ENCODE results near the gene VEGFA. TPM values are rescaled to one million over a fixed set of nuclear protein-coding genes. Genes with fewer than 3 reads are reported as not detected.

Gene VEGFA
- polyA plus RNA-seq, 1 donor from 2014 or later, result 7.3 TPM

GRCh38 chr6:43749461-43749860 is 20.6 kb upstream of the VEGFA start:
- Histone ChIP-seq H3K4me2 (ENCODE audit: low read length) (no peak overlapping the region), H3K9me2 (ENCODE audit: insufficient read depth, low read length) (no peaks in the 10 kb centered on the region), H3K79me2 (replicated peaks; ENCODE audit: insufficient read depth, low read length) (no peaks in the 10 kb centered on the region), H3K27ac (ENCODE audit: low read length) (no peak overlapping the region), H3K36me3 (ENCODE audit: insufficient read depth, low read length) (no peaks in the 10 kb centered on the region), H3K9me3 (ENCODE audit: low read length) (no peaks in the 10 kb centered on the region), H4K20me1 (ENCODE audit: insufficient read depth) (no peaks in the 10 kb centered on the region), H3K4me3 (ENCODE audit: low read length) (no peak overlapping the region), H2AFZ (ENCODE audit: low read depth, low read length) (no peak overlapping the region), H3K27me3 (ENCODE audit: insufficient read depth, low read depth, low read length) (no peaks in the 10 kb centered on the region), H3K9ac (ENCODE audit: low read length) (no peak overlapping the region), H3F3A (ENCODE audit: insufficient read depth, low read length, poor library complexity, severe bottlenecking) (no peaks in the 10 kb centered on the region)
- TF ChIP-seq EZH2 (IDR thresholded peaks at IDR 0.05; ENCODE audit: borderline replicate concordance, insufficient read depth, low read length, poor library complexity, severe bottlenecking) (no peak), MXI1 (conservative IDR thresholded peaks at IDR 0.05; ENCODE audit: poor library complexity, severe bottlenecking) (no peak), RAD21 (conservative IDR thresholded peaks at IDR 0.05) (no peak), EP300 (conservative IDR thresholded peaks at IDR 0.05; ENCODE audit: poor library complexity, severe bottlenecking) (no peak), TAF1 (IDR thresholded peaks at IDR 0.05; ENCODE audit: low read depth) (no peak), SMC3 (conservative IDR thresholded peaks at IDR 0.05; ENCODE audit: poor library complexity) (no peak), POLR2AphosphoS5 (IDR thresholded peaks at IDR 0.05) (no peak)
- TF ChIP-seq, protein P1, sequence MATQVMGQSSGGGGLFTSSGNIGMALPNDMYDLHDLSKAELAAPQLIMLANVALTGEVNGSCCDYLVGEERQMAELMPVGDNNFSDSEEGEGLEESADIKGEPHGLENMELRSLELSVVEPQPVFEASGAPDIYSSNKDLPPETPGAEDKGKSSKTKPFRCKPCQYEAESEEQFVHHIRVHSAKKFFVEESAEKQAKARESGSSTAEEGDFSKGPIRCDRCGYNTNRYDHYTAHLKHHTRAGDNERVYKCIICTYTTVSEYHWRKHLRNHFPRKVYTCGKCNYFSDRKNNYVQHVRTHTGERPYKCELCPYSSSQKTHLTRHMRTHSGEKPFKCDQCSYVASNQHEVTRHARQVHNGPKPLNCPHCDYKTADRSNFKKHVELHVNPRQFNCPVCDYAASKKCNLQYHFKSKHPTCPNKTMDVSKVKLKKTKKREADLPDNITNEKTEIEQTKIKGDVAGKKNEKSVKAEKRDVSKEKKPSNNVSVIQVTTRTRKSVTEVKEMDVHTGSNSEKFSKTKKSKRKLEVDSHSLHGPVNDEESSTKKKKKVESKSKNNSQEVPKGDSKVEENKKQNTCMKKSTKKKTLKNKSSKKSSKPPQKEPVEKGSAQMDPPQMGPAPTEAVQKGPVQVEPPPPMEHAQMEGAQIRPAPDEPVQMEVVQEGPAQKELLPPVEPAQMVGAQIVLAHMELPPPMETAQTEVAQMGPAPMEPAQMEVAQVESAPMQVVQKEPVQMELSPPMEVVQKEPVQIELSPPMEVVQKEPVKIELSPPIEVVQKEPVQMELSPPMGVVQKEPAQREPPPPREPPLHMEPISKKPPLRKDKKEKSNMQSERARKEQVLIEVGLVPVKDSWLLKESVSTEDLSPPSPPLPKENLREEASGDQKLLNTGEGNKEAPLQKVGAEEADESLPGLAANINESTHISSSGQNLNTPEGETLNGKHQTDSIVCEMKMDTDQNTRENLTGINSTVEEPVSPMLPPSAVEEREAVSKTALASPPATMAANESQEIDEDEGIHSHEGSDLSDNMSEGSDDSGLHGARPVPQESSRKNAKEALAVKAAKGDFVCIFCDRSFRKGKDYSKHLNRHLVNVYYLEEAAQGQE (IDR thresholded peaks at IDR 0.05; ENCODE audit: borderline replicate concordance), result no peak
- TF ChIP-seq, protein P2, sequence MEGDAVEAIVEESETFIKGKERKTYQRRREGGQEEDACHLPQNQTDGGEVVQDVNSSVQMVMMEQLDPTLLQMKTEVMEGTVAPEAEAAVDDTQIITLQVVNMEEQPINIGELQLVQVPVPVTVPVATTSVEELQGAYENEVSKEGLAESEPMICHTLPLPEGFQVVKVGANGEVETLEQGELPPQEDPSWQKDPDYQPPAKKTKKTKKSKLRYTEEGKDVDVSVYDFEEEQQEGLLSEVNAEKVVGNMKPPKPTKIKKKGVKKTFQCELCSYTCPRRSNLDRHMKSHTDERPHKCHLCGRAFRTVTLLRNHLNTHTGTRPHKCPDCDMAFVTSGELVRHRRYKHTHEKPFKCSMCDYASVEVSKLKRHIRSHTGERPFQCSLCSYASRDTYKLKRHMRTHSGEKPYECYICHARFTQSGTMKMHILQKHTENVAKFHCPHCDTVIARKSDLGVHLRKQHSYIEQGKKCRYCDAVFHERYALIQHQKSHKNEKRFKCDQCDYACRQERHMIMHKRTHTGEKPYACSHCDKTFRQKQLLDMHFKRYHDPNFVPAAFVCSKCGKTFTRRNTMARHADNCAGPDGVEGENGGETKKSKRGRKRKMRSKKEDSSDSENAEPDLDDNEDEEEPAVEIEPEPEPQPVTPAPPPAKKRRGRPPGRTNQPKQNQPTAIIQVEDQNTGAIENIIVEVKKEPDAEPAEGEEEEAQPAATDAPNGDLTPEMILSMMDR (IDR thresholded peaks at IDR 0.05; ENCODE audit: poor library complexity, severe bottlenecking), result no peak

DNA sequence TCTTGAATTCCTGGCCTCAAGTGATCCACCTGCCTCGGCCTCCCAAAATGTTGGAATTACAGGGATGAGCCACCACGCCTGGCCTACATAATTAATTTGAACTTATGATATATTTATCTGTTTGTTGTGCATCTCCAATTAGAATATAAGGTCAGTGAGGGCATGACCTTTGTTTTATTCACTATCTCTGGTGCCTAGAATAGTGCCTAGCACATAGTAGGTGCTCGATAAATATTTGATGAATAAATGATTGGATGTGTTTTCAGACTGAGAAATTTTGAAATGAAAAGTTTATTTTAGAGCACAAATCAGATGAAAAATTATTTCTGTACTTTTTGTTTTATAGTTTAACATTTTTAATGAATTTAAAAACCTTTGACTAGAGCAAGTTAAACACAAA is 19.4 kb upstream of the VEGFA start:
- no peak overlapping the region for H3K4me3 ChIP-seq (ENCODE audit: low read length)
- H3K9me2 ChIP-seq (ENCODE audit: insufficient read depth, low read length), result no peaks in the 10 kb centered on the region
- no peaks in the 10 kb centered on the region for H3K79me2 ChIP-seq (replicated peaks; ENCODE audit: insufficient read depth, low read length)
- no peak for TF ChIP-seq EZH2 (IDR thresholded peaks at IDR 0.05; ENCODE audit: borderline replicate concordance, insufficient read depth, low read length, poor library complexity, severe bottlenecking)
- no peak for TF ChIP-seq MXI1 (conservative IDR thresholded peaks at IDR 0.05; ENCODE audit: poor library complexity, severe bottlenecking)
- TF ChIP-seq TAF1 (IDR thresholded peaks at IDR 0.05; ENCODE audit: low read depth), result no peak
- TF ChIP-seq POLR2AphosphoS5 (IDR thresholded peaks at IDR 0.05), result no peak
- no peak for TF ChIP-seq RAD21 (conservative IDR thresholded peaks at IDR 0.05)
- TF ChIP-seq EP300 (conservative IDR thresholded peaks at IDR 0.05; ENCODE audit: poor library complexity, severe bottlenecking), result no peak
- TF ChIP-seq, protein P1 (IDR thresholded peaks at IDR 0.05; ENCODE audit: borderline replicate concordance), result no peak
- TF ChIP-seq SMC3 (conservative IDR thresholded peaks at IDR 0.05; ENCODE audit: poor library complexity), result no peak
- TF ChIP-seq, protein P2 (IDR thresholded peaks at IDR 0.05; ENCODE audit: poor library complexity, severe bottlenecking), result no peak
- H2AFZ ChIP-seq (ENCODE audit: low read depth, low read length), result no peak overlapping the region
- H4K20me1 ChIP-seq (ENCODE audit: insufficient read depth), result no peaks in the 10 kb centered on the region
- no peaks in the 10 kb centered on the region for H3K36me3 ChIP-seq (ENCODE audit: insufficient read depth, low read length)
- H3K4me2 ChIP-seq (ENCODE audit: low read length), result no peak overlapping the region
- H3K9ac ChIP-seq (ENCODE audit: low read length), result no peak overlapping the region
- no peaks in the 10 kb centered on the region for H3K9me3 ChIP-seq (ENCODE audit: low read length)
- H3F3A ChIP-seq (ENCODE audit: insufficient read depth, low read length, poor library complexity, severe bottlenecking), result no peaks in the 10 kb centered on the region
- no peak overlapping the region for H3K27ac ChIP-seq (ENCODE audit: low read length)
- no peaks in the 10 kb centered on the region for H3K27me3 ChIP-seq (ENCODE audit: insufficient read depth, low read depth, low read length)

Measured in neural cell (in vitro differentiated cells).